ENCODE results near the gene DYNC1LI2. TPM values are rescaled to one million over a fixed set of nuclear protein-coding genes. Genes with fewer than 3 reads are reported as not detected.

DYNC1LI2 gene
- total and polyA plus RNA-seq, 2 experiments from 2014 or later: 58.6 to 89.6 TPM

DNA sequence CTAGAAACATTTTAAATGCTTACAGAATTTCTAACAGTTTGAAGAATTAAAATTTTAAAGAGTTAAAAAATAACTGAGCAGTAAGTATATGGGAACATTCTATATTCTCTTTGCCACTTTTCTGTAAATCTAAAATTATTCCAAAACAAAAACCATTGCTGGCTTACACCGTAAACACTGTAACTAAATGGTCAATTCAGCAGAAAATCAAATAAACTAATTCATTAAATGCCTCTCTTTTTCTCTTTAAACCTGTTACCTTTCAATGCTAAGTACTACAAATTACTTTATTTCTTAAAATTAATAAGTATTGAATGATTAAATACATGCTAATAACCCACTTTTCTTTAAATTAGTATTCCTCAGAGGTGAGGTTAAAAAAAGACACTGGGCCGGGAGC lies 36.0 kb upstream of the DYNC1LI2 start:
- Histone ChIP-seq H3K36me3 (no peaks in the 10 kb centered on the region), H3K9me3 (ENCODE audit: low read depth) (no peaks in the 10 kb centered on the region), H3K4me3 (no peak overlapping the region), H3K27ac (no peak overlapping the region), H3K27me3 (no peaks in the 10 kb centered on the region), H3K4me1 (ENCODE audit: low read depth) (no peaks in the 10 kb centered on the region)
- DNase-seq (ENCODE audit: low read depth in 1 of 2, low spot score in 1 of 2): no peak
- TF ChIP-seq, protein P1, sequence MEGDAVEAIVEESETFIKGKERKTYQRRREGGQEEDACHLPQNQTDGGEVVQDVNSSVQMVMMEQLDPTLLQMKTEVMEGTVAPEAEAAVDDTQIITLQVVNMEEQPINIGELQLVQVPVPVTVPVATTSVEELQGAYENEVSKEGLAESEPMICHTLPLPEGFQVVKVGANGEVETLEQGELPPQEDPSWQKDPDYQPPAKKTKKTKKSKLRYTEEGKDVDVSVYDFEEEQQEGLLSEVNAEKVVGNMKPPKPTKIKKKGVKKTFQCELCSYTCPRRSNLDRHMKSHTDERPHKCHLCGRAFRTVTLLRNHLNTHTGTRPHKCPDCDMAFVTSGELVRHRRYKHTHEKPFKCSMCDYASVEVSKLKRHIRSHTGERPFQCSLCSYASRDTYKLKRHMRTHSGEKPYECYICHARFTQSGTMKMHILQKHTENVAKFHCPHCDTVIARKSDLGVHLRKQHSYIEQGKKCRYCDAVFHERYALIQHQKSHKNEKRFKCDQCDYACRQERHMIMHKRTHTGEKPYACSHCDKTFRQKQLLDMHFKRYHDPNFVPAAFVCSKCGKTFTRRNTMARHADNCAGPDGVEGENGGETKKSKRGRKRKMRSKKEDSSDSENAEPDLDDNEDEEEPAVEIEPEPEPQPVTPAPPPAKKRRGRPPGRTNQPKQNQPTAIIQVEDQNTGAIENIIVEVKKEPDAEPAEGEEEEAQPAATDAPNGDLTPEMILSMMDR (IDR thresholded peaks at IDR 0.05; ENCODE audit: low read depth, low read length): no peak

DNA sequence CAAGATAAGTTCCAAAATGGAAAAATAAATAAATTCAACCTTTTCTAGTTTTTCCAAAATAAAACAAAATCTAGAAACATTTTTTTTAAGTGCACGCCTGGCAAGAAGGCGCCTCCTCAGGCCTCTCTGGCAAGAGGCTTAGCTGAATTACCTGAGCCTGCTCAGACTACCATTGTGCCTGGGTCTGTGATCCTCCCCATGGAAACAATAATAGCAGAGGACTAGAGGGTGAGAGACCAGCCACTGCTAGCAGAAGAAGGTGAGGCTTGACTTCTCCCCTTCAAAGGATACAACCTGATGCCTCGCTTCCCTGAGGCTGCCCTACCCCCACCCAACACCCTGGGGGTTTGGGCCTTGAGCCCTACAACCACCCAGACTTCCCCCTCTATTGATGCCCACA lies 35.1 kb upstream of the DYNC1LI2 start:
- DNase-seq (ENCODE audit: low read depth in 1 of 2, low spot score in 1 of 2): no peak
- no peaks in the 10 kb centered on the region for H3K36me3 ChIP-seq
- H3K4me1 ChIP-seq (ENCODE audit: low read depth): no peaks in the 10 kb centered on the region
- no peak overlapping the region for H3K4me3 ChIP-seq
- H3K27ac ChIP-seq: no peak overlapping the region
- TF ChIP-seq, protein P1 (IDR thresholded peaks at IDR 0.05; ENCODE audit: low read depth, low read length): no peak
- no peaks in the 10 kb centered on the region for H3K27me3 ChIP-seq
- H3K9me3 ChIP-seq (ENCODE audit: low read depth): no peaks in the 10 kb centered on the region

DNA sequence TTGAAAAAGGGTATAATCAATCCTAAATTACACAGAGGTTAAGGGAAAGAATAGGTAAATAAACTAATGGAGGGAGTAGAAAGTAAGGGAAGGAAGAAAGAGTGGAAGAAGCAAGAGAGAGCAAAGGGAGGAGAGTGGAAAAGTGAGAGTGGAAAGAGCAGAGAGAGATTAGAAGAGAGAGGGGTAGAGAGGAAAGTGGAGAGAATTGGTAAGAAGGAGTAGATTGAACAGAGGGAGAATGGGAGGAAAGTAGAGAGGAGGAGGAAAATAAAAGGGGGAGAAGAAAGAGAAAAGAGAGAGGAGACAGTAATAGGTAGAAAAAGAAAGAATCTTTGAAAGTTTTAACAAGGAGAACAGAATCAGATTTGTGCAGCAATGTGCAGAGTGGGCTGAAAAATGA lies 25.0 kb upstream of the DYNC1LI2 start:
- no peaks in the 10 kb centered on the region for H3K9me3 ChIP-seq (ENCODE audit: low read depth)
- H3K4me3 ChIP-seq: no peak overlapping the region
- H3K36me3 ChIP-seq: no peaks in the 10 kb centered on the region
- peaks cover 5% of the 10 kb centered on the region for H3K4me1 ChIP-seq (ENCODE audit: low read depth)
- no peak for DNase-seq (ENCODE audit: low read depth in 1 of 2, low spot score in 1 of 2)
- no peaks in the 10 kb centered on the region for H3K27me3 ChIP-seq
- no peak overlapping the region for H3K27ac ChIP-seq
- TF ChIP-seq, protein P1 (IDR thresholded peaks at IDR 0.05; ENCODE audit: low read depth, low read length): no peak

DNA sequence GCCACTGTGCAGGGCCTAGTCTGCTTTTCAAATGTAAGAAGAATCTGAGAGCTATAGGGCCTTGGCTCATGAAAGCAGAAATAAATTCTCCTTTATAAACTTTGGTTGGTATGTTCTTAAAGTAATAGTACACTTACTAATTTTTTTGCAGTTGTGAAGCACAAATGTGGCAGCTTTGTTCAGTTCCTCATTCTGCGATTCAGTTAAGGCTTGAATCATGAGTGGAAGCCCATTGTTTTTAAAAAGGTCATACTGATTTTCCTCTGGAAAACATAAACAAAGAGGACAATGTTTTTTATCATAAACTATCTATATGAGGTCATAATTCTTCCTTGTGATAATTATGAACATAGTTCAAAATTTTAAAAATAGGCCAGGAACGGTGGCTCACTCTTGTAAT lies 23.6 kb upstream of the DYNC1LI2 start:
- no peak for DNase-seq (ENCODE audit: low read depth in 1 of 2, low spot score in 1 of 2)
- peaks cover 5% of the 10 kb centered on the region for H3K4me1 ChIP-seq (ENCODE audit: low read depth)
- H3K9me3 ChIP-seq (ENCODE audit: low read depth): no peaks in the 10 kb centered on the region
- TF ChIP-seq, protein P1 (IDR thresholded peaks at IDR 0.05; ENCODE audit: low read depth, low read length): no peak
- no peak overlapping the region for H3K4me3 ChIP-seq
- H3K27ac ChIP-seq: no peak overlapping the region
- no peaks in the 10 kb centered on the region for H3K36me3 ChIP-seq
- H3K27me3 ChIP-seq: no peaks in the 10 kb centered on the region

DNA sequence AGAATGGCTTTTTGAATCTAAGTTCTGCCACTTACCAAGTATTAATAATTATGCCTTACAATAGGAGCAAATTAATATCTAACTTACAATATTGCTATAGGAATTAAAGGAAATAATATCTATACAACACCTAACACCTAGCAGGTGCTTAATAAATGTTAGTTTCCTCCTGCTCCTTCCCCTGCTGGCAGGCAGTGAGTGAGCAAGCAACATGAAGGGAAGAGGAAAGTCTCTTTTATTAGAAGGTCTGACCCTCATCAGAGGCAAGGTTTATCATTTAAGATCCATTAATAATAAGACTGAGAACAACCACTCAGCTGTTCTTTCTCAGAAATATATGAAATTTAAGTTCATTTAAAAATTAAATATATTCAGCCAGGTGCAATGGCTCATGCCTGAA lies 6.7 kb upstream of the DYNC1LI2 start:
- TF ChIP-seq, protein P1 (IDR thresholded peaks at IDR 0.05; ENCODE audit: low read depth, low read length): no peak

DNA sequence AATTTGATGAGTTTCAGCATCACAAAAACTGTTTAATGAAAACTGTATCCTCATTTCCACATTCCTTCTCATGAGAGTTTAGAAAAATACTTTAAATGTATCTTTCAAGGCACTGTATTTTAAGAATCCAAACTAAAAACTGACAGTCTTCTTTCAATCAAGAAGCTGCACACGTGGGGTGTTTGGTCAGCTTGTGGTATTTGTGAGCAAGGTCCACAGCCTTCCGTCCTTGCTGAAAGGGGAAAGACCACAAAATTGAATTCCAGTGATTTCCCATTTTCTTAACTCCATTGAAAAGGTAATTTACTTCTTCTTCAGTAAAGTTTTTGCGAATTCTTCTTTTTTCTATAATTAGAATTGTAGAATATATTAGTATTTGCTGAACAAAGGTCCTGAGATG lies 3.4 kb upstream of the DYNC1LI2 start:
- no peaks in the 10 kb centered on the region for H3K9me3 ChIP-seq (ENCODE audit: low read depth)
- peaks cover 17% of the 10 kb centered on the region for H3K27me3 ChIP-seq
- H3K36me3 ChIP-seq: no peaks in the 10 kb centered on the region
- no peak overlapping the region for H3K27ac ChIP-seq
- no peak overlapping the region for H3K4me3 ChIP-seq
- no peak for DNase-seq (ENCODE audit: low read depth in 1 of 2, low spot score in 1 of 2)
- peaks cover 8% of the 10 kb centered on the region for H3K4me1 ChIP-seq (ENCODE audit: low read depth)
- TF ChIP-seq, protein P1 (IDR thresholded peaks at IDR 0.05; ENCODE audit: low read depth, low read length): no peak

More for the DNA sequence above, 6.7 kb upstream of the DYNC1LI2 start:
- Histone ChIP-seq H3K27ac (no peak overlapping the region), H3K9me3 (ENCODE audit: low read depth) (no peaks in the 10 kb centered on the region), H3K4me3 (no peak overlapping the region), H3K27me3 (peaks cover 17% of the 10 kb centered on the region), H3K36me3 (no peaks in the 10 kb centered on the region), H3K4me1 (ENCODE audit: low read depth) (no peaks in the 10 kb centered on the region)
- DNase-seq (ENCODE audit: low read depth in 1 of 2, low spot score in 1 of 2): no peak
